ENCODE results near the gene SLC39A2.
"Not testable (repeated sequence)": the region's sequence is repeated elsewhere in the genome, so short reads cannot be mapped to it uniquely, and the experiment has no call there.

Gene SLC39A2

DNA sequence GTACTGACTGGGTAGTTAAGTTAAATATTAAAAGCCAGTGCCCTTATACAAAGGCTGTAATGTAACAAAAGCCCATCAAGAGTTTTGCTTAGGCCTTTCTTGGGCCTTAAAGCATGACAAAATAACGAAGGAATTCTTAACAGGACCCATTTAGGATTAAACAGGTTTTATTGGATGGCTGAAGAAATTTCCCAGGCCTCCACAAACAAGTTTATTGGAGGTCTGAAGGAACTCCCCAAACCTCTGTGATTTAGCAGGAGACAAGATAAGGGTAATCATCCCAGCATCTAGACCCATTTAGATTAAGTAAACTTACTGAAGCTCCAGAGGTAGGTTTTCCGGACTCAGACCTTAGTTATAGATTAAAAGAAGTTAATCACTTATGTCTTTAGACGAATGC is 10.6 kb downstream of the SLC39A2 start:
- H3K4me1 ChIP-seq (ENCODE audit: control extremely low read depth in 1 of 4, control insufficient read depth in 4 of 4, insufficient read depth in 4 of 4, low read length in 3 of 4); H3K27ac ChIP-seq (ENCODE audit: insufficient read depth in 1 of 2, low read depth in 1 of 2, low read length in 2 of 2, poor library complexity in 1 of 2, severe bottlenecking in 2 of 2); H3K4me3 ChIP-seq (ENCODE audit: control insufficient read depth in 1 of 7, extremely low read depth in 1 of 7, insufficient read depth in 4 of 7, low read depth in 2 of 7, low read length in 6 of 7); DNase-seq; H3K9me3 ChIP-seq (ENCODE audit: control extremely low read depth in 1 of 5, control insufficient read depth in 4 of 5, insufficient read depth in 2 of 5, low read depth in 1 of 5, low read length in 4 of 5); H3K36me3 ChIP-seq (ENCODE audit: control insufficient read depth in 4 of 4, insufficient read depth in 4 of 4, low read length in 3 of 4); POLR2A ChIA-PET; H3K27me3 ChIP-seq (replicated peaks in 2 of 5; ENCODE audit: control insufficient read depth in 4 of 5, insufficient read depth in 5 of 5, low read length in 4 of 5): not testable (repeated sequence)
- CTCF ChIA-PET = interaction anchor here (1.3 to 16.8 kb wide), 6 partner anchors 11 to 94 kb away, joined by 3 to 345 read pairs (median 66); partner anchors contain the start of genes RNASE13, RNASE7, SLC39A2 and TMEM253
- WGBS (ENCODE audit: insufficient coverage) = 100% methylated on average over 1 of the region's 3 CpGs

DNA sequence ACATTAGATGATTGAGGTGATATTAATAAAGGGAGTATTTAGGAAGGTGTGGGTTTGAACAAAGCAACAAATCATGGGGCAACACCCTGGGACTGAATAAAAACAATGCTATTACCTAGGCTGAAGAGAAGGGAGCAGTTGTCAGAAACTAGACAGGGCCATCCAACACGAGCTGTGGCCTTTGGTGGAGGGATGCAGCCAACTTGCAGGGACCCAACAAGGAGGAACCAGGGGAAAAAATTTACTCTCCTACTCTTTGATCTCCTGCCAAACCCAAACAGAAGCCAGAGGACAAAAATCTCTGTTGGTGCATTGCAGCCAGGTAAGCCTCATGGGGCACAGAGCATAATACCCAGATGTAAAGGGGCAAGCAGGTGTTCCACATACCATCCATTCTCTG is 12.0 kb downstream of the SLC39A2 start:
- ChIA-PET CTCF (interaction anchor here (1.3 to 16.8 kb wide), 8 partner anchors 9 to 93 kb away, joined by 4 to 345 read pairs (median 107); partner anchors contain the start of genes RNASE13, RNASE7, SLC39A2 and TMEM253), POLR2A (no interaction called here)
- no peak for DNase-seq
- H3K4me1 ChIP-seq (ENCODE audit: control extremely low read depth in 1 of 4, control insufficient read depth in 4 of 4, insufficient read depth in 4 of 4, low read length in 3 of 4) = no peaks in the 10 kb centered on the region
- 88% methylated on average over 1 of the region's 1 CpG for WGBS (ENCODE audit: insufficient coverage)
- no peak overlapping the region for H3K27ac ChIP-seq (ENCODE audit: insufficient read depth in 1 of 2, low read depth in 1 of 2, low read length in 2 of 2, poor library complexity in 1 of 2, severe bottlenecking in 2 of 2)
- no peaks in the 10 kb centered on the region for H3K9me3 ChIP-seq (ENCODE audit: control extremely low read depth in 1 of 5, control insufficient read depth in 4 of 5, insufficient read depth in 2 of 5, low read depth in 1 of 5, low read length in 4 of 5)
- H3K36me3 ChIP-seq (ENCODE audit: control insufficient read depth in 4 of 4, insufficient read depth in 4 of 4, low read length in 3 of 4) = no peaks in the 10 kb centered on the region
- H3K4me3 ChIP-seq (ENCODE audit: control insufficient read depth in 1 of 7, extremely low read depth in 1 of 7, insufficient read depth in 4 of 7, low read depth in 2 of 7, low read length in 6 of 7) = no peak overlapping the region
- peaks cover 0 to 3% (median 0%) of the 10 kb centered on the region in 5 experiments for H3K27me3 ChIP-seq (replicated peaks in 2 of 5; ENCODE audit: control insufficient read depth in 4 of 5, insufficient read depth in 5 of 5, low read length in 4 of 5)

DNA sequence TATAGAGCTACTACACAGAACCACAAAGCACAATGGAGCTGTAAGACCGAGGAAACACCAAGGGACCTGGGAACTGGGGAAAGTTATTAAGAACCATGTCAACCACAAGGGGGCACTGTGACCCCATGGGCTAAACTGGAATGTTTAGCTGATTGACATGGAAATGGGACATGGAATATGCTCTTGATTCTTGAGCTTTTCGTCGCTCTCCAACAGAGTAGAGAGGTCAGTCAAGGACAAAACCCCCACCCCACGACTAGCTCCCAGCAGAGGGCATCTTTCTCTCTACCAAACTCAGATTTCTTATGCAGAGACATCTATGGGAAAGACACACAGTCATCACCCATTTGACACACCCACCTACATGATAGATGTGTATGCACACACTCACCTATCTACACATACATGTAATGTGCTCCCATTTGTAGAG is 15.7 kb downstream of the SLC39A2 start:
- ChIA-PET POLR2A (interaction anchor here (1.7 kb wide), 1 partner anchor 25 kb away, joined by 9 read pairs; no protein-coding TSS in a partner anchor), CTCF (interaction anchor here (0.9 to 16.8 kb wide), 32 partner anchors 9 to 178 kb away, joined by 3 to 345 read pairs (median 6); partner anchors contain the start of genes ARHGEF40, NDRG2, RNASE13 and RNASE7)
- H3K9me3 ChIP-seq (ENCODE audit: control extremely low read depth in 1 of 5, control insufficient read depth in 4 of 5, insufficient read depth in 2 of 5, low read depth in 1 of 5, low read length in 4 of 5) = no peaks in the 10 kb centered on the region
- WGBS (ENCODE audit: insufficient coverage) = 0% methylated on average over 1 of the region's 4 CpGs
- H3K4me1 ChIP-seq (ENCODE audit: control extremely low read depth in 1 of 4, control insufficient read depth in 4 of 4, insufficient read depth in 4 of 4, low read length in 3 of 4) = peaks cover 0 to 17% (median 4%) of the 10 kb centered on the region in 4 experiments
- peaks cover 0 to 12% (median 1%) of the 10 kb centered on the region in 4 experiments for H3K36me3 ChIP-seq (ENCODE audit: control insufficient read depth in 4 of 4, insufficient read depth in 4 of 4, low read length in 3 of 4)
- no peak overlapping the region for H3K27ac ChIP-seq (ENCODE audit: insufficient read depth in 1 of 2, low read depth in 1 of 2, low read length in 2 of 2, poor library complexity in 1 of 2, severe bottlenecking in 2 of 2)
- H3K27me3 ChIP-seq (replicated peaks in 2 of 5; ENCODE audit: control insufficient read depth in 4 of 5, insufficient read depth in 5 of 5, low read length in 4 of 5) = peaks cover 0 to 3% (median 0%) of the 10 kb centered on the region in 5 experiments
- DNase-seq = peak; percentile 82 to 90 (median 84)
- H3K4me3 ChIP-seq (ENCODE audit: control insufficient read depth in 1 of 7, extremely low read depth in 1 of 7, insufficient read depth in 4 of 7, low read depth in 2 of 7, low read length in 6 of 7) = no peak overlapping the region

DNA sequence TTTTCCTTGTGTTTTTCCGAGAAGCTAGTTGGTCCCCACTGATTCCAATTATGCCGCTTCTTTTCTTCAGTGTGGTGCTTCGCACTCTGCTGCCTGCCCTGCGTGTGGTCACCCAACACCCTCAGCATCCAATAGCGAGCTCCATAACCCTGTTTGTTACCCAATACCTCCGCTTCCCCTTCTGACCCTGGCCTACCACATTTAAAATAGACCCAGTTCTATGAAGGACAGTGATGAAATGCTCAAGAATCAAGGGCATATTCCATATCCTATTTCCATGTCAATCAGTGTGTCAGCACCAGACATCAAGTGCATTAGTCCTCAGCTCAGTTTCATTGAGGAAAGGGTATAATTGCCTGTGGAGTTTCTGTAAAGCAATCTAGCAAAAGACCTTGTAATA is 16.2 kb downstream of the SLC39A2 start:
- Histone ChIP-seq H3K27me3 (replicated peaks in 2 of 5; ENCODE audit: control insufficient read depth in 4 of 5, insufficient read depth in 5 of 5, low read length in 4 of 5) (peaks cover 0 to 3% (median 0%) of the 10 kb centered on the region in 5 experiments), H3K36me3 (ENCODE audit: control insufficient read depth in 4 of 4, insufficient read depth in 4 of 4, low read length in 3 of 4) (peaks cover 0 to 14% (median 1%) of the 10 kb centered on the region in 4 experiments), H3K4me1 (ENCODE audit: control extremely low read depth in 1 of 4, control insufficient read depth in 4 of 4, insufficient read depth in 4 of 4, low read length in 3 of 4) (peaks cover 0 to 17% (median 4%) of the 10 kb centered on the region in 4 experiments), H3K27ac (ENCODE audit: insufficient read depth in 1 of 2, low read depth in 1 of 2, low read length in 2 of 2, poor library complexity in 1 of 2, severe bottlenecking in 2 of 2) (no peak overlapping the region), H3K4me3 (ENCODE audit: control insufficient read depth in 1 of 7, extremely low read depth in 1 of 7, insufficient read depth in 4 of 7, low read depth in 2 of 7, low read length in 6 of 7) (no peak overlapping the region), H3K9me3 (ENCODE audit: control extremely low read depth in 1 of 5, control insufficient read depth in 4 of 5, insufficient read depth in 2 of 5, low read depth in 1 of 5, low read length in 4 of 5) (no peaks in the 10 kb centered on the region)
- 96% methylated on average over 3 of the region's 6 CpGs for WGBS (ENCODE audit: insufficient coverage)
- ChIA-PET POLR2A (interaction anchor here (1.7 kb wide), 1 partner anchor 24 kb away, joined by 9 read pairs; no protein-coding TSS in a partner anchor), CTCF (interaction anchor here (0.9 to 16.8 kb wide), 31 partner anchors 8 to 177 kb away, joined by 3 to 345 read pairs (median 7); partner anchors contain the start of genes ARHGEF40, NDRG2, RNASE13 and RNASE7)
- DNase-seq = no peak

DNA sequence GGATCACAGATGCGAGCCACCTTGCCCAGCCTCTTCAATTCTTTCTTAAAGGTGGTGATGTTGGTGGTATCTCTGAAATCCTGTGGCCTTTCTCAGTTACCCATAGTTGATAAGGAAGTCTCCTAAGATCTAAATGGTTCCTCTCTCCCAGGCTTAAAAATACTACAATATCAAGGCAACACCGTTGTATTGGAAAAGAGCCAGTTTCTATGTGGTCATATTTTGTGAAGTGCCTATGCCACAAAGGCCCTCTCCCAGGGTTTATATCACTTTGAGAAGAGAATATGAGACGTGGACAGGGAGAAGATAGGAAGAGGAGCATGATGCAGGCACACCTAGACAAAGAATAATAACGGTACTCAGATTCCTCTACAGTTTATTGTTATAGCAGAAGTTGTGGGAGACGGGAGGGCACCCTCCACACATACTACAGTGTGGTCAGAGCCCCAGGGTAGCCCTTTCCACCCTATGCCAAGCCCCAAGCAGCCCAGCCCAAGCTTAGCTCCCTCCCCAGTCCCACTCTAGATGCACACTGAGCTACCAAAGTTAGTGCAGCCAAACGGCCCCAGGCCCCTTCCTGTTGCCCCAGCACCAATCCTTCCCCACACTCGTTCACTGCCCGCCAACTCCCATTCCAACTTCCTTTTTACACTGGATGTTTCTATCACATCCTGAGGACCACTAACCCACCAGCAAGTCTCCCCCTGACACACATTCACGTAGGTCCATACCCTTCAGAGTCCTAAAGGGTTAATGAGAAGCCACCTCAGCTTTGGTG is 17.5 kb downstream of the SLC39A2 start:
- CTCF ChIA-PET = interaction anchor here (1.6 to 16.8 kb wide), 11 partner anchors 12 to 88 kb away, joined by 4 to 345 read pairs (median 66); partner anchors contain the start of genes ARHGEF40, RNASE13, RNASE7 and RNASE8

DNA sequence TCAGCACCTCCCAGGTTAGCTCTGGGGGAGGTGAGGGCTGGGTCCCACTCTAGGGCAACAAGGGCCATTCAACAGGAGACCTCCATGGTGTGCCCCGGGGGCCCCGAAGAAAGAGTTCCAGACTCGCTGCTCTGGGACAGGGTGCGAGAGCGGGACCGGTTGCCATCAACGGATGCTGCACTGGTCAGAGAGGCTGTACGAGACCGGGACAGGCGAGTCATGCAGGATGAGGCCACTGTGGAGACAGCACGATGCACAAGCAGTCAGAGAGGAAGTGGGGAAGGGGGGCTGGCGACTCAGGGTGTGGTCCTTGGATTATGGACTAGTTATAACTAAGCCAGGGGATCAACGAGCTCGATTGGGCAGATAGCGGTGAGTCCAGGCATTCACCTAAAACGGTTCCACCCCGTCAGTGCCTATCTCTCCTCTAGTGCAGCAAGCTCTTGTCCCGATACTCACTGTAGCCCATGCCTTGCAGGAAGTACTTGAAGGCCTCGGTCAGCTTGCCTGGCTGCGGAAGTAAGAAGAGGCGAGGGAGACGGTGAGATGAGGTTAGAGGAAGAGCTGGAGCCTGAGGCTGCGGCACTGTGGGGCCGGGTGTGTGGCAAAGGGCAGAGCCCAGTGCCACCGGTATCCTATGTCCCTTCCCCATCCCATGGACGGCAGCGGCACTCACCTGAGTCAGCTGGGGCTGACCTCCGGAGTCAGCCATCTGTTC is 18.6 kb downstream of the SLC39A2 start:
- no peak for DNase-seq
- ChIA-PET POLR2A (no interaction called here), CTCF (interaction anchor here (0.8 to 16.8 kb wide), 10 partner anchors 10 to 87 kb away, joined by 3 to 345 read pairs (median 86); partner anchors contain the start of genes RNASE13, RNASE7, SLC39A2 and TMEM253)
- Histone ChIP-seq H3K27ac (ENCODE audit: insufficient read depth in 1 of 2, low read depth in 1 of 2, low read length in 2 of 2, poor library complexity in 1 of 2, severe bottlenecking in 2 of 2) (no peak overlapping the region), H3K27me3 (replicated peaks in 2 of 5; ENCODE audit: control insufficient read depth in 4 of 5, insufficient read depth in 5 of 5, low read length in 4 of 5) (peaks cover 0 to 5% (median 0%) of the 10 kb centered on the region in 5 experiments), H3K4me3 (ENCODE audit: control insufficient read depth in 1 of 7, extremely low read depth in 1 of 7, insufficient read depth in 4 of 7, low read depth in 2 of 7, low read length in 6 of 7) (no peak overlapping the region), H3K4me1 (ENCODE audit: control extremely low read depth in 1 of 4, control insufficient read depth in 4 of 4, insufficient read depth in 4 of 4, low read length in 3 of 4) (peaks cover 0 to 17% (median 4%) of the 10 kb centered on the region in 4 experiments), H3K36me3 (ENCODE audit: control insufficient read depth in 4 of 4, insufficient read depth in 4 of 4, low read length in 3 of 4) (peaks cover 0 to 15% (median 2%) of the 10 kb centered on the region in 4 experiments), H3K9me3 (ENCODE audit: control extremely low read depth in 1 of 5, control insufficient read depth in 4 of 5, insufficient read depth in 2 of 5, low read depth in 1 of 5, low read length in 4 of 5) (no peaks in the 10 kb centered on the region)
- 84% methylated on average over 25 of the region's 28 CpGs for WGBS (ENCODE audit: insufficient coverage)

More for the DNA sequence above, 17.5 kb downstream of the SLC39A2 start:
- Histone ChIP-seq H3K27ac (ENCODE audit: insufficient read depth in 1 of 2, low read depth in 1 of 2, low read length in 2 of 2, poor library complexity in 1 of 2, severe bottlenecking in 2 of 2) (no peak overlapping the region), H3K9me3 (ENCODE audit: control extremely low read depth in 1 of 5, control insufficient read depth in 4 of 5, insufficient read depth in 2 of 5, low read depth in 1 of 5, low read length in 4 of 5) (no peaks in the 10 kb centered on the region), H3K27me3 (replicated peaks in 2 of 5; ENCODE audit: control insufficient read depth in 4 of 5, insufficient read depth in 5 of 5, low read length in 4 of 5) (peaks cover 0 to 5% (median 0%) of the 10 kb centered on the region in 5 experiments), H3K4me1 (ENCODE audit: control extremely low read depth in 1 of 4, control insufficient read depth in 4 of 4, insufficient read depth in 4 of 4, low read length in 3 of 4) (peaks cover 0 to 17% (median 4%) of the 10 kb centered on the region in 4 experiments), H3K36me3 (ENCODE audit: control insufficient read depth in 4 of 4, insufficient read depth in 4 of 4, low read length in 3 of 4) (peaks cover 0 to 15% (median 2%) of the 10 kb centered on the region in 4 experiments), H3K4me3 (ENCODE audit: control insufficient read depth in 1 of 7, extremely low read depth in 1 of 7, insufficient read depth in 4 of 7, low read depth in 2 of 7, low read length in 6 of 7) (no peak overlapping the region)
- DNase-seq = no peak
- WGBS (ENCODE audit: insufficient coverage) = 55% methylated on average over 3 of the region's 9 CpGs
- POLR2A ChIA-PET = interaction anchor here (0.6 to 1.0 kb wide), 3 partner anchors 14 to 19 kb away, joined by 3 read pairs; partner anchors contain the start of gene RNASE13
